Mucosa of descending colon (tissue), 3 donors: ENCODE data around the gene MST1R. TPM values are rescaled to one million over a fixed set of nuclear protein-coding genes. Genes with fewer than 3 reads are reported as not detected.

Source experiments
- ATAC-seq: fragments of 200-7000 bp; cut with Tn5 transposase; one replicate; pipeline ENCODE4 v1.9.1; 2020; ENCODE audit warnings: mild to moderate bottlenecking, moderate library complexity
- DNase-seq, 3 donors: peaks; one replicate each; pipeline ENCODE4 v3.0.0-alpha.2; 2020
- H3K36me3 ChIP-seq: fragments of 200-600 bp; one replicate; pipeline ENCODE4 v1.8.0; 2021; ENCODE audit warnings: low read depth, mild to moderate bottlenecking
- H3K4me1 ChIP-seq: fragments of 200-600 bp; one replicate; pipeline ENCODE4 v1.8.0; 2021; ENCODE audit warnings: low read depth, mild to moderate bottlenecking
- H3K4me3 ChIP-seq: fragments of 200-600 bp; one replicate; pipeline ENCODE4 v1.8.0; 2021; ENCODE audit warnings: mild to moderate bottlenecking
- H3K9me3 ChIP-seq: fragments of 200-600 bp; one replicate; pipeline ENCODE4 v1.8.0; 2021; ENCODE audit warnings: mild to moderate bottlenecking
- CTCF ChIP-seq: fragments of 200-600 bp; IDR thresholded peaks from one replicate; pipeline ENCODE4 v1.8.0; 2022; ENCODE audit warnings: antibody characterized with exemption, mild to moderate bottlenecking
- intact Hi-C, 2 donors: fragments of 100-400 bp; cut with DNase I in 1 of 2; cut with micrococcal nuclease in 1 of 2; formaldehyde crosslinking; loops; one replicate each; pipeline versions ENCODE4 v1.11.0 to v1.11.1; 2022; cut with DNase I, micrococcal nuclease
- total RNA-seq, 3 donors: library from RNA; stranded (reverse); fragmentation: NEBNext Ultra II Directional in 2 of 3; extraction: Animal tissue kit (Norgen Biotek cat#: 25700) in 2 of 3; gene quantifications; one replicate each; pipeline versions ENCODE4 v1.2.1 to v1.2.4, GENCODE V29; 2021 to 2023
- donor health status: DM: no; HTN: no; CAD: no; lungs with moderate emphysema.
- donor health status: DM: no; HTN: no; CAD: no.
- donor health status: DM: no; HTN: yes; CAD: no.

The MST1R gene
- total RNA-seq, 3 donors from 2014 or later: 76.2 to 153 (median 124) TPM

DNA sequence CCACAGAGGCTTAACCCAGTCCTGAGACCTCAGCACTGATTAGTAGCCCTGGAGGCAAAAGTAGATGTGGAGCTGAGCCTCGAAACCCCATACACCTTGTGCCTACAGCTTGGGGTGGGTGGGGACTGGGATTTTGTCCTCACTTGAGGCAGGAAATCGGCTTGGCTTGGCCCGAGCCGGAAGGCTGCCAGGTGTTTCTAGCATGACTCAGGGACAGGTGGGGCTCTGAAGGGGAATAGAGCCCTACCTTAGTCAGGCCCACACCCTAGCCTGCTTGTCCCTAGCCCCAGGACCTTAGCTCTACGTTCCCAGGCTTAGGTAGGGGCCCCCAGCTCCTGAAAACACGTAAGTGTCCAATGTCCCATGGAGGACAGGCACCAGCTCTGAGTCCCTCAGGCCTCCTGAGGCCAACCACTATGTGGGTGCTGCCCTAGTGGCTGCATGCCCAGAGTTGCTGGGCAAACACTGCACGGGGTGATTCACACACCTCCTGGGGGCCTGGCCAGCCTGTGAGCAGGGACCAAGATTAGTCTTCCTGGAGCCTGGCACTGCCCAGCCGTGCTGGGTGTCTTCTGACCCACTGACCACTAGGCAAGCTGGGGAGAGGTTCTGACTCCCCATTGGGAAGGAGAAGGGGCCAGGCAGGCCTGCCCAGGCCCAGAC lies 3.1 kb downstream of the MST1R start:
- ATAC-seq (peak; percentile 78), DNase-seq (peak; percentile 88 to 89 (median 89))
- H3K4me3 ChIP-seq: no peak overlapping the region
- H3K36me3 ChIP-seq: no peaks in the 10 kb centered on the region
- no peaks in the 10 kb centered on the region for H3K9me3 ChIP-seq
- intact Hi-C loops: no loop called here
- H3K4me1 ChIP-seq: peaks cover 42% of the 10 kb centered on the region
- TF ChIP-seq CTCF: no peak

DNA sequence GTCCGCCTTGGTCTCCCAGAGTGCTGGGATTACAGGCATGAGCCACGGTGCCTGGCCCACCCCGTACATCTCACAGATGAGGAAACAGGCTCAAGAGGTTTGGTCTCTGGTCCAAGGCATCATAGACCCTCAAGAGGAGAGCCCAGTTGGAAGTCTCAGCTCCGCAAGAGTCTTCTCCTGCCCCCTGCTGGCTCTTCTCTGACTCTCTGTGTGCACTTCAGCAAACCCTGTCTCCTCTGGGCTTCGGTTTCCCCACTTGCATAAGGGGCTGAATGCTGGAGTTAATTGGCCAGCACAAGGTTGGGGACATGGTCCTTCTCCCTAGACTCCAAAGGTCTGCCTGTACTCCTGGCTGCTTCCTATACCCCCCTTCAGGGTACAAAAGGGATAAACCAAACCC lies 3.9 kb downstream of the MST1R start:
- peaks cover 35% of the 10 kb centered on the region for H3K4me1 ChIP-seq
- ATAC-seq (no peak), DNase-seq (peak in 1 of 3 donors; percentile 35)
- intact Hi-C loops: no loop called here
- H3K36me3 ChIP-seq: no peaks in the 10 kb centered on the region
- TF ChIP-seq CTCF: no peak
- H3K4me3 ChIP-seq: no peak overlapping the region
- no peaks in the 10 kb centered on the region for H3K9me3 ChIP-seq

GRCh38 chr3:49898991-49899390 lies 4.7 kb downstream of the MST1R start:
- peaks cover 28% of the 10 kb centered on the region for H3K4me1 ChIP-seq
- H3K36me3 ChIP-seq: no peaks in the 10 kb centered on the region
- no peak for TF ChIP-seq CTCF
- DNase-seq (no peak), ATAC-seq (no peak)
- H3K4me3 ChIP-seq: no peak overlapping the region
- no peaks in the 10 kb centered on the region for H3K9me3 ChIP-seq
- intact Hi-C loops: no loop called here

DNA sequence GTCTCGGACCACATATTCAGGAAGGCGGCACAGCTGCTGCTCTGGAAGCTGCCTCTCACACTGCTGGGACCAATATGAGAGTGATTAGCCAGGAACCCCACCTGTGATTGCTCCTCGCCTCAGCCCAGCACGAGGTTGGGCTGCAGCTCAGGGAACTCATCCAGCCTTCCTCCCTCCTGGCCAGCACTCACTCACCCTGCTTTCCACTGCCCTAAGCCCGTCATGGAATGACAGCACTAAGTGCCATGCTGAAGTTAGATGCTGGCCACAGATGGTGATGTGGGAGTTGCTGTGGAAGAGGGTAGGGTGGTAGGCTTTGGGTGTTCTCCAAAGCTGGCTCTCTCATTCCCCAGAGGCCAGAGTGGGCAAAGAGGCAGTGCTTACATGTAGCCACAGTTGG lies 7.3 kb downstream of the MST1R start:
- Histone ChIP-seq H3K9me3 (no peaks in the 10 kb centered on the region), H3K36me3 (no peaks in the 10 kb centered on the region), H3K4me1 (peaks cover 15% of the 10 kb centered on the region), H3K4me3 (no peak overlapping the region)
- ATAC-seq (no peak), DNase-seq (no peak)
- intact Hi-C loops: no loop called here
- no peak for TF ChIP-seq CTCF

- Histone ChIP-seq H3K4me3 (no peak overlapping the region), H3K9me3 (no peaks in the 10 kb centered on the region), H3K4me1 (peaks cover 10% of the 10 kb centered on the region), H3K36me3 (no peaks in the 10 kb centered on the region)
- DNase-seq (no peak), ATAC-seq (no peak)
- no peak for TF ChIP-seq CTCF
- intact Hi-C loops: no loop called here
These were observed 7.9 kb downstream of the MST1R start for GRCh38 chr3:49895791-49896190.

DNA sequence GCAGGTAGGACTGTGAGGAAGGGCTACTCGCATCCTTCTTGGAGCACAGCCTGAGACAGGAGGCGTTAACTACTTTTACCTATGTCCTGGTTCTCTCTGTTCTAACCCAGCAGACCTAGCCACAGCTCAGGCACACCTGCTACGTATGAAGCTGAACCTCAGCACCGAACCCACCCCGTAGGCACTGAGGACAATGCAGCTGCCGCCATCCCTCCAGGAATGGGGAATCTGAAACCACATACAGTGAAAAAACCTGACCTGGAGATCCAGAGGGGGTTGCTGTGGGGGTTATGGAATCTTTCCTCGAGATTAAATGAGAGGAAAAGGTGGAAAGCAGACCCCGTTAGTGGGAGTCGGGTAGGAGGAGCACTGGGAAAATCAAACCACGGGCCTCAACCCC lies 14.4 kb downstream of the MST1R start:
- no peak overlapping the region for H3K4me3 ChIP-seq
- H3K4me1 ChIP-seq: no peaks in the 10 kb centered on the region
- DNase-seq (no peak), ATAC-seq (no peak)
- intact Hi-C loops: no loop called here
- no peak for TF ChIP-seq CTCF
- H3K36me3 ChIP-seq: peaks cover 4% of the 10 kb centered on the region
- no peaks in the 10 kb centered on the region for H3K9me3 ChIP-seq
